ENCODE results near the gene ZFAND3.

GRCh38 chr6:37993596-37993995 is 174.1 kb downstream of the ZFAND3 start:
- TF ChIP-seq CTCF (IDR thresholded peaks at IDR 0.05 in 4 of 5, conservative IDR thresholded peaks at IDR 0.05 in 1 of 5) (no peak), POLR2A (IDR thresholded peaks at IDR 0.05) (no peak)

Measured in gastrocnemius medialis (tissue), 4 donors.